ENCODE data around the gene FAF1.

DNA sequence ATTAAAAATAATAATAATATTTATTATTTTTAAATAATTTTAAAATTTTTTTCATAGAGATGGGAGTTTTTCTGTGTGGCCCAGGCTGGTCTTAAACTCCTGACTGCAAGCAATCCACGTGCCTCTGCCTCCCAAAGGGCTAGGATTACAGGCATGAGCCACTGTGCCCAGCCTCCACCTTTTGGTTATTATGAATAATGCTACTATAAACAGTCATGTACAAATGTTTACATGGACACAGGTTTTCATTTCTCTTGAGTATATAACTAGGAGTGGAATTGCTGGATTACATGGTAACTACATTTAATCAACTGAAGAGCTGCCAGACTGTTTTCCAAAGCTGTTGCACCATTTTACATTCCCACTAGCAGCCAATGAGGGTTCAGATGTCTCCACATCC is 433.6 kb downstream of the FAF1 start:
- TF ChIP-seq, protein P1, sequence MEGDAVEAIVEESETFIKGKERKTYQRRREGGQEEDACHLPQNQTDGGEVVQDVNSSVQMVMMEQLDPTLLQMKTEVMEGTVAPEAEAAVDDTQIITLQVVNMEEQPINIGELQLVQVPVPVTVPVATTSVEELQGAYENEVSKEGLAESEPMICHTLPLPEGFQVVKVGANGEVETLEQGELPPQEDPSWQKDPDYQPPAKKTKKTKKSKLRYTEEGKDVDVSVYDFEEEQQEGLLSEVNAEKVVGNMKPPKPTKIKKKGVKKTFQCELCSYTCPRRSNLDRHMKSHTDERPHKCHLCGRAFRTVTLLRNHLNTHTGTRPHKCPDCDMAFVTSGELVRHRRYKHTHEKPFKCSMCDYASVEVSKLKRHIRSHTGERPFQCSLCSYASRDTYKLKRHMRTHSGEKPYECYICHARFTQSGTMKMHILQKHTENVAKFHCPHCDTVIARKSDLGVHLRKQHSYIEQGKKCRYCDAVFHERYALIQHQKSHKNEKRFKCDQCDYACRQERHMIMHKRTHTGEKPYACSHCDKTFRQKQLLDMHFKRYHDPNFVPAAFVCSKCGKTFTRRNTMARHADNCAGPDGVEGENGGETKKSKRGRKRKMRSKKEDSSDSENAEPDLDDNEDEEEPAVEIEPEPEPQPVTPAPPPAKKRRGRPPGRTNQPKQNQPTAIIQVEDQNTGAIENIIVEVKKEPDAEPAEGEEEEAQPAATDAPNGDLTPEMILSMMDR (conservative IDR thresholded peaks at IDR 0.05; ENCODE audit: low read length): no peak
- no peak for TF ChIP-seq EZH2phosphoT487 (IDR thresholded peaks at IDR 0.05; ENCODE audit: borderline replicate concordance, low read depth, low read length)

Measured in OCI-LY7 (cell line).